ENCODE results near the gene GPR160. TPM values are rescaled to one million over a fixed set of nuclear protein-coding genes. Genes with fewer than 3 reads are reported as not detected.
A peak's percentile ranks its signal among the peaks of the same experiment; 100 is the strongest.

The GPR160 gene
- total and polyA plus RNA-seq, 10 donors = 17.1 to 52.2 (median 25.2) TPM

DNA sequence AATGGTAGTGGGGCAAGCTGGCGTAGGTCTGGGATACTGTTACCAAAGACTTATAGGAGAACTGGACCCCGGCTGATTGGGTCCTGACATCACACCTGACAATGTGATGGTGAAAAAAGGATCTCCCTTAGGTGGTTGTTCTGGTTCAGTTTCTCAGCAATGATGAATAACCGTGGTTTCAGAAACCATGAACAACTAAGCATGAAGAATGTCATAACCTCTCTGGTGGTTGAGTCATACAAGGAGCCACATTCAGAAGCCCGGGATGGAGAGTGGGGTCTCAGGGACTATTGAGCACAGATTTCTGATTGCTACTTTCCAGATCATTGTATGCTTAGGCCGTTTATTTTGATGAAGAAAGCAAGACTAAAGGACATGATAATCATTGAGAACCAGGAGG is 17.4 kb downstream of the GPR160 start:
- peaks cover 0 to 38% (median 8%) of the 10 kb centered on the region in 6 donors for H3K4me1 ChIP-seq
- no peaks in the 10 kb centered on the region for H3K27me3 ChIP-seq (replicated peaks in 1 of 7)
- peak overlapping the region in 2 of 8 donors; percentile 6 to 35 for H3K4me3 ChIP-seq
- no peak overlapping the region for H3K27ac ChIP-seq
- H3K9me3 ChIP-seq = no peaks in the 10 kb centered on the region
- DNase-seq = no peak
- WGBS, 5 donors = 53 to 71% (median 60%) methylated on average over 5 of the region's 5 CpGs
- intact Hi-C loops (cut with DNase I; ENCODE audit: low total_unique reads) = loop anchor here (10.0 kb wide), 1 partner anchor 190 kb away; the partner anchor contains the start of gene LRRC31
- no peak for TF ChIP-seq POLR2AphosphoS5 (IDR thresholded peaks at IDR 0.05)
- no peak for TF ChIP-seq POLR2A (IDR thresholded peaks at IDR 0.05)
- no peak for TF ChIP-seq CTCF (IDR thresholded peaks at IDR 0.05 in 8 of 11, conservative IDR thresholded peaks at IDR 0.05 in 3 of 11)
- H3K36me3 ChIP-seq = no peaks in the 10 kb centered on the region

DNA sequence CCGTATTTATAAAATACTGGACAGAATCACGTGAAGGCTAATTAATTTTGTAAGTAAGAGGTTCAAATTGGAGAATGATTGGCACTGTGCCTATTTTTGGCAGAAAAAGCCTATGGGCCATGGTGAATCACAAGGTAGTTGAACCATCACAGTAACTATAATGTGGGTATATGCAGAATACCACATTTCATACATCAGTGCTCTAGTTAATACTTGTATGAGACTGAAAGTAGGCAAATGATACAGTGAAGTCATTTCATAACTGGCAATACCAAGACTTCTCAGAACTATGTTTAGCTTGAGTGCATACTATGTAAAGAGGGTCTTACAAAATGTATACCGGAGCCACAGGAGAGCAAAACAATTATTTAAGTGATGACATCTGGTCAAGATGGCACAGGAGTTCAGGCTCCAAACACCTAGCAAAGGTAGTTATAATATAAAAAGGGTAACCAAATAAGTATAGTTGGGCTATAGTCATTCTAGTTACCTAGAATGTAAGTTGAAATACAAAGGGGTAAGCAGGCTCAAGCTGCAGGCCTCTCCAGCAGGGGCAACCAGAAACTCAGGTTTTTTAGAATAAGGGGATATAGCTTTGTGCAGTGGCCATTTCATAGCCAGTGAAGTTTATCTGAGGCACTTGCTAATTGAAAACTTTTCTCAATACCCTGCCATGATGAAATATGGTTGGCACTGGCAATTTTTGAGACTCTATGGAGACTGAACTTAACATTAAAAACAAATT is 19.1 kb downstream of the GPR160 start:
- peaks cover 0 to under 1% (median 0%) of the 10 kb centered on the region in 6 donors for H3K36me3 ChIP-seq
- WGBS, 5 donors = 70 to 82% (median 76%) methylated on average over 3 of the region's 3 CpGs
- H3K27ac ChIP-seq = peak overlapping the region in 2 of 8 donors; percentile 3 to 37
- TF ChIP-seq POLR2A (IDR thresholded peaks at IDR 0.05) (no peak), CTCF (IDR thresholded peaks at IDR 0.05 in 8 of 11, conservative IDR thresholded peaks at IDR 0.05 in 3 of 11) (no peak), POLR2AphosphoS5 (IDR thresholded peaks at IDR 0.05) (no peak)
- DNase-seq = no peak
- H3K9me3 ChIP-seq = no peaks in the 10 kb centered on the region
- intact Hi-C loops (cut with DNase I; ENCODE audit: low total_unique reads) = loop anchor here (10.0 kb wide), 1 partner anchor 192 kb away; the partner anchor contains the start of gene LRRC31
- peaks cover 0 to 35% (median 8%) of the 10 kb centered on the region in 6 donors for H3K4me1 ChIP-seq
- no peaks in the 10 kb centered on the region for H3K27me3 ChIP-seq (replicated peaks in 1 of 7)
- no peak overlapping the region for H3K4me3 ChIP-seq

DNA sequence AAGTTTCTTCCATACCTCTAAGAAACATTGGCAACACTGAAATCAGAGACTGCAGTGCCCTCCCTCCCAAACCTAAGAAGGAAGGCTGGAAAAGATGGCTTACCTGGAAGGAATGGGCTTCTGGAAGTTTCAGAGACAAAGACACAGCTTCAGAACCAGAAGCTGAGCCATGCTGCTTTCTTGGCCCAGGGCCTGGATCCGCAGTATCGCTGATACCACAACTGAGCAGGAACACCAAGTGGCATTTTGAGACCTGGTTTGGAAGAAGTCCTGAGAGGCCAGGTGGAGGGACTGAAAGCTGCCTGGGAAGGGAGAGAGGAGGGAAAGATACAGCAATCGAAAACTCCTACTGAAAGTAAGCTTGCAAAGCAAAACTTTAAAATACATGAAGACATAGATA is 19.8 kb downstream of the GPR160 start:
- TF ChIP-seq POLR2AphosphoS5 (IDR thresholded peaks at IDR 0.05) (no peak), CTCF (IDR thresholded peaks at IDR 0.05 in 8 of 11, conservative IDR thresholded peaks at IDR 0.05 in 3 of 11) (no peak), POLR2A (IDR thresholded peaks at IDR 0.05) (no peak)
- DNase-seq = no peak
- no peak overlapping the region for H3K4me3 ChIP-seq
- no peaks in the 10 kb centered on the region for H3K27me3 ChIP-seq (replicated peaks in 1 of 7)
- H3K4me1 ChIP-seq = peaks cover 0 to 35% (median 8%) of the 10 kb centered on the region in 6 donors
- intact Hi-C loops (cut with DNase I; ENCODE audit: low total_unique reads) = loop anchor here (10.0 kb wide), 1 partner anchor 193 kb away; the partner anchor contains the start of gene LRRC31
- WGBS, 5 donors = 79 to 92% (median 89%) methylated on average over 3 of the region's 3 CpGs
- peak overlapping the region in 2 of 8 donors; percentile 21 to 37 for H3K27ac ChIP-seq
- H3K9me3 ChIP-seq = no peaks in the 10 kb centered on the region
- H3K36me3 ChIP-seq = peaks cover 0 to 7% (median 4%) of the 10 kb centered on the region in 6 donors

- H3K9me3 ChIP-seq = no peaks in the 10 kb centered on the region
- H3K4me3 ChIP-seq = no peak overlapping the region
- H3K36me3 ChIP-seq = peaks cover 0 to 12% (median 5%) of the 10 kb centered on the region in 6 donors
- H3K27me3 ChIP-seq (replicated peaks in 1 of 7) = no peaks in the 10 kb centered on the region
- peak; percentile 70 for DNase-seq
- intact Hi-C loops (cut with DNase I; ENCODE audit: low total_unique reads) = loop anchor here (10.0 kb wide), 1 partner anchor 193 kb away; the partner anchor contains the start of gene LRRC31
- peaks cover 0 to 35% (median 8%) of the 10 kb centered on the region in 6 donors for H3K4me1 ChIP-seq
- TF ChIP-seq CTCF (IDR thresholded peaks at IDR 0.05 in 8 of 11, conservative IDR thresholded peaks at IDR 0.05 in 3 of 11) (no peak), POLR2A (IDR thresholded peaks at IDR 0.05) (no peak), POLR2AphosphoS5 (IDR thresholded peaks at IDR 0.05) (no peak)
- H3K27ac ChIP-seq = peak overlapping the region in 1 of 8 donors; percentile 21
- 44 to 57% (median 52%) methylated on average over 6 of the region's 6 CpGs for WGBS, 5 donors
Measured at GRCh38 chr3:170058127-170058526, 20.3 kb downstream of the GPR160 start.

Measured in spleen (tissue), 11 donors.